Urothelium cell line (cell line): ENCODE results near the gene NGB.
A peak's percentile ranks its signal among the peaks of the same experiment; 100 is the strongest.
"Not testable (repeated sequence)": the region's sequence is repeated elsewhere in the genome, so short reads cannot be mapped to it uniquely, and the experiment has no call there.

Source experiments
- DNase-seq: peaks from one replicate; pipeline ENCODE4 v3.0.0; 2011; ENCODE audit warnings: low spot score, mixed read lengths
- FAIRE-seq: peaks from 2 replicates; lab custom pipeline; 2011; peaks lifted over from hg19 to GRCh38; lab: Jason Lieb, UNC

Gene NGB

DNA sequence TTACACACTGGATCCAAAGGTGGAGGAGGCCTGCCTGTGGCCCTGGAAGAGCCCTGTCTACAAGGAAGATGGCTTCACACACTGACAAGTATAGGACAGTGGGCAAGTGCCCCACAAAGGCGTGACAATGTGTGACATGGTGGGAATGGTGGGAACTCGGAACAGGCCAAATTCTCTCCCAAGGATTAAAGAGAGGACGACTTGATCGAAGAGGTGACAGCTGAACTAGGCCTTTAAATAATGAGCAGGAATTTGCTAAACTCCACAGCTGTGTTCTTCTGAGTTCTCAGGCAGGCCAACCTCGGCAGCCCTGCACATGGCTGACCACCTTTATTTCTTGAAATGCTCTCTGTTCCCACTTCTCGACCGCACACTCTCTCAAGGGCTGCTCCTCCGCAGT is 25.9 kb upstream of the NGB start:
- no peak for DNase-seq
- no peak for FAIRE-seq

DNA sequence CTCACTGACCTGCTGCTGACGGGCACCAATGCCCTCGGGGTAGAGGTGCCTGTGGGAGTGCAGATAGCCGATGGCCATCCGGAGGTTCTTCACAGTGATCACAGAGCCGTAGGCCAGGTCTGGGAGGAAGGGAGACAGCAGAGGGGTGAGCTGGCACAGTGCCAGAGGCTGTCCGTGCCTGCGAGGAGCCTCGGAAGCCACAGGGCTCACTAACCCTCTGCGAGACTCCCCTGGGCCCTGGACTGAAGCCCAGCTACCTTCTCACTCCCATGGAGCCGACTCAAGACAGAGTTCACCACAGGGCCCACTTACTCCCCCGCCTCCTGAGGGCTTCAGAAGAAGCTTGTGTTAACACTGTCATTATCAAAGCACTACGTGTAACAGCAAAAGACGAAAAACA is 25.1 kb upstream of the NGB start:
- DNase-seq: no peak
- no peak for FAIRE-seq

DNA sequence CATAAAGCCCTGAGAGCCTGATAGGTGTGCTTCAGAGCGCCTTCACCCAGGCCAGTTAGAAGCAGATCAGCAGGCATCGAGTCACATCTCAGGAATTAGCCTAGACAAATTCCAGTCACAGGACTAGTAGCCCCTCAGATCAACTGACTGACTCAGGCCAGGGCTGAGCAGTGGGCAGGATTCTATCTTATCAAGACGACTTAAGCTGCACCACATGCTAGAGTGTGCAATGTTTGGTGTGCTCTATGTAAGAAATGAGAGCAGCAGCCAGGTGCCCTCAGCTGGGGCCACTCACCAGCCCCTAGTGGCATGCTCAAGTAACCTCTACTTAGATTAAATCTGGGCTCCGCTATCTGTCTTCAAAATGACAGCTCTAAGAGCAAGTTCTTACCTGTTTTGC is 19.7 kb upstream of the NGB start:
- no peak for FAIRE-seq
- DNase-seq: no peak

DNA sequence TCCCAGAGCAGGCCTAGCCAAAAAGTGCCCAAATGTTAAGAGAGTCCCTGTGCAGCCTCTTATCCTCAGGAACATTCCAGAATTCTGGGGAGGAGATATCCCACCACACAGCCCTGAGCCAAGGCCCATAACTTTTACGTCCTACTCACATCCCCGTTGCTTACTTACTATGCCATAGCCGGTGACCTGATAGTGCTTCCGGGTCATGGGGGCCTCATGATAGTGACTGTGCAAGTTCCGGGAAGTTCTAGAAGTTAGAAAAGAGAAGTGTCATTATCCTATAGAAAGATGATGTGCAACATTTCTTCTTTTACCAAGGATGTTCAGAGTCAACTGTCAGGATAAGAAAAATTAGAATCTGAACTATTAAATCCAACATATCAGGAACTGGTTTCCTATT is 15.6 kb upstream of the NGB start:
- FAIRE-seq: no peak

DNA sequence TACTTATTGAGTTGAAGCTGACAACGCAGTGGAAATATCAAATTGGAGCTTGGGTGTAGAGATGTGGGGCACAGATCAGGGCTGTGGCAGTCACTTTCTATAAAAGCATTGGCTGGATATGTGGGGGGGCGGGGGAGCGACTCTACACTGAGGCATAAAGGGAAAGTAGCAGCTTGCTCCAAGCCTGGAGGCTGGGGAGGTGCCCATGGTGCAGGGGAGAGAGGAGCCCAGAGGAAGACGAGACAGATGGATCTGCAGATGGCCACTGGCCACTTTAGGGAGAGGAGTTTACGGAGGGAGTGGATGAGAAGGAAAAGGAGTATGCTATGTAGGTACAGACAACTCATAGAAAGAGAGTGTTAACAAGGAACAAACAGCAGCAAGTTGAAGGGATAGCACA is 13.5 kb upstream of the NGB start:
- no peak for DNase-seq
- FAIRE-seq: no peak

More for the DNA sequence above, 15.6 kb upstream of the NGB start:
- DNase-seq: no peak

DNA sequence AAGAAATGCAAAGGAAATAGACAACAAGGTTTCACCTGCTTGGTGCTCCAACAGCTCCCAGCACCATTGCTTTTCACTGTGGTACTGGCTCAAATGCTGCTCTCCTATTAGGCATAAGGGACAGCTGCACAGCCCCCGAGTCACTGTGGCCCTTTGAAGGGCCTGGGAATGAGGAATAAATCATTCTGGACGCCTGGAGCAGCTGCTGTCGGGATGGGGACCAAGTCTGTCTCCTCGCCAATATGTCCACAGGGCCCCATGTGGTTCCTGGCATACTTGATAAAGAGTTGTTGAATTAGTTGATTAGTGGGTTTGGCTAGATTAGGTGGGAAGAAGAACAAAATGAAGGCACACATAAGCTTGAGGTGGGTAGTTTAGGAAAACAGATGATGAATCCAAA is 13.1 kb upstream of the NGB start:
- FAIRE-seq: no peak
- no peak for DNase-seq

DNA sequence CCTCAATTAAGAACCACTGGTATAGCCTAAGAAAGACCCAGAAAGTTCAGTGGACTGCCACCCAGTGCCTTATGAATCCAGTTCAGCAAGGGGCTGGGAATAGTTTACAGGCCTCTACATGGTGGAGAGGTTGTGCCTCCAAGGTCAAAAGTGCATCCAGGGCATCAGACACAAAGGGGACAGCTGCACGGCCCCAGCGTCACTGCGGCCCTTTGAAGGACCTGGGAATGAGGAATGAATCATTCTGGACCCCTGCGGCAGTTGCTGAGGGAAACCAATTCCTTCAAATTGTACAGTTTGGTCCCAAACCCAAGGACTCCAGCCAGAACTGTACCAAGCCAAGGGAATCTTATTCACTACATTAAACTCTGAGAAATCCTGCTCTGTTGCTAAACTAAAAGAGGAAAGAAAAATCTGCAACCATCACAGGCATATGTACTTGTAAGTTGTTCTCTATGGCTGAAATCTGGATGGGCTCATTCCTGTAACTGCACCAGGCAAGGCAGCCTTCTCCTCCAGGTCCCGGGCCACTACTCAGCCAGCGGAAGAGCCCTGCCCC is 10.9 kb upstream of the NGB start:
- no peak for FAIRE-seq

DNA sequence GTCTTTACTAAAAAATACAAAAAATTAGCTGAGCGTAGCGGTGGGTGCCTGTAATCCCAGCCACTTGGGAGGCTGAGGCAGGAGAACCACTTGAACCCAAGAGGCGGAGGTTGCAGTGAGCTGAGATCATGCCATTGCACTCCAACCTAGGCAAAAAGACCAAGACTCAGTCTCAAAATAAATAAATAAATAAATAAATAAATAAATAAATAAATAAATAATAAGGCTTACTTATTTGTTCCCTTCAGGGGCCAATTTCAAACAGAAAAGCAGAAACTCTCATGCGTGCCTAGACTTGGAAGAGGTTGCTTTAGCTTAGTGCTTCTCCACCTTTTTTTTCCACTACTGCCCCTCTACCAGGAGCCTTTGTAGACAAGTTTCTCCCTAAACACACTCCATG is 9.9 kb upstream of the NGB start:
- not testable (repeated sequence) for DNase-seq, FAIRE-seq

More for the DNA sequence above, 10.9 kb upstream of the NGB start:
- no peak for DNase-seq

DNA sequence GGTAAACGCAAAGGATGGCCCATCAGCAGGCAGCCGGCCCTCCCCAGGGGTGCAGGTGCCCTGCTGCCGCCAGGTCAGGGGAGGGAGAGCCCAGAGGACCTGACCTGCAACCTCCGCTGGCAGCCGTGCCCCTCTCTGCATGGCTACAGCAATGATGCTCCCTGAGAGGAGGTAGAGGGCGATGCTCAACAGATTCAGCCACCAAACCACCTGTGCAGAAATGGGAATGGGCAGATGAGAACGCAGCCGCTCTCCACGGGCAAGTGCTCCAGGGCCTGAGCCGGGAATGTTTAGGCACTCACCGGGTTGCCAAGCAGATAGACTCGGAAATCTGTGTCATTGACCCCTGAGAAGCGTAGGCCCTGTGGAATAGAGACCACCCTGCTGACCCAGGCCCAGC is 8.7 kb upstream of the NGB start:
- no peak for FAIRE-seq

DNA sequence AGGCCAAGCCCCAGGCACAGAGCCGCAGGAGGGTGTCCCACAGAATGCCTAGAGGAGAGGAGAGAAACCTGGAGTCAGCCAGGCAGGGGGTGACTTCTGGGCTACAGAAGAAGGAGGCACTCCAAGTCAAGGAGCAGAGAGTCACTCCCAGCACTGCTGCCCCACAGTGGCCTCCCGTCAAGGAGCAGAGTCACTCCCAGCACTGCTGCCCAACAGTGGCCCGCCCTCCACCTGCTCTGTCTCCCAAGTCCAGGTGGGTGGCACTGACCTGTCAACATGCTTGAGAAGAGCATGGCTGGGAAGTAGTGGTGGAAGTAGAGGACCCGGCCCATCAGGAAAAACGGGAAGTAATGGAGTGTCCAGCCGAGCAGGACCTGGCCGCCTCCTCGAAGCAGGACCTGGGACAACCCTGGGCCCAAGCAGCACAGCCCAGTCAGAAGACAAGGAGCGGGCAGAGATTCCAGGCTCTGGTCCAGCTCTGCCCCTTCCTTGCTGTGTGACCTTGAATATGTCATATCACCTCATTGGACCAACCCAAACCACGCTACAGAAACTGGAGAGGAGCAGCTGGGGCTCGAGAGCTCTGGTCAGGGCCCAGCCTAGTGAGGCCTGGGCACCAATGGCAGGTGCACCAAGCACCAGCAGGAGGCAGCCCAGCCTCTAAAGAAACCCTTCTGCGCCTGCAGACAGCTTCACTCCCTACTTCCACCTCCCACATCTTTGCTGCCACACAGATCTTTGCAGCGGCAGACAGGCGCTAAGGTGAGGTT is 7.6 kb upstream of the NGB start:
- FAIRE-seq: no peak
- DNase-seq: no peak

More for the DNA sequence above, 8.7 kb upstream of the NGB start:
- DNase-seq: no peak

DNA sequence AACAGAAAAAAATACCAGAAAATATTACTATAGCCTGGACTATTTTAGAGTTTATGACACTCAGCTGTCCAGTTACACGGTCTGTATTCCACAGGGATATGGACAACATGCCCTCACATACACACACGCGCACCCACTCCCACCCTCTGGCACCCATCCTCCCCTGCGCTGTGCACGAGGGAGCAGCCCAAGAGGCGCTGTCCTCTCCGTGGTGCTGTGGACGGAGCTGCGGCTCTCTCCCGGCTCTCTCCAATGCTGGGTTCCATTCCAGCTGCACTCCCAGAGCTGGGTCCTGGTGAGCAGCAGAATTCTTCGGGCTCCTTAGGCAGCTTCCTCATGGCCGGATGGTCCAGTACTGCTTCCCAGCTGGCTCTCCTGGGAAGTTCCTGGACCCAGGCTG is 6.0 kb upstream of the NGB start:
- FAIRE-seq (no peak), DNase-seq (no peak)

DNA sequence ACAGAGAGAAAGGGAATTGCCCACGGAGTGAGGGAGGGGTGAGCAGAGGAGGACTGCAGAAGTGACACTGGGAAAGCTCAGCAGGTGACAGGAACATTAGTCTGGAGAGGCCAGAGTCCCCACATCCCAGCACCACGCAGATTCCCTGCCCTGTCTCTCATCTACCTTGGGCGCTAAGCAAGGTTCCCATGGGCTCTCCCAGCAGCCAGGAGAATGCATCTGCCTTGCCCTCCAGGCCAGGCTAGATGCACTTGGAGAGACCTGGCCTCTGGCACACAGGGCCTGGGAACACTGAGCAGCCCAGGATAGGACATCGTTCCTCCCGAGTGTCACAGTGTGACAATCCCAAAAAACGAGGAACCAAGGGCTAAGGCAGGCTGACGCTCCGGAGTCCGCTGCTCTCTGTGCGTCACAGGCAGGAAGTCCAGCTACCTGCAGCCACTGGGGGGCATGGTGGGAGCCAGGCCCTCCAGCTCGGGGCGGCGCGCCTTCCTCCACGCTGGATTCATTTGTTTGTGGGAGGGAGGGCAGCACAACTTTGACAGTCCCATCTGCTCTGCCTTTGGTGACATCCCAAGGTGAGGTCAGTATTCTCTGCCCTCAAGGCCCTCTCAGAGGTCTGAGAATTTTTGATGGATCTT is 5.4 kb upstream of the NGB start:
- FAIRE-seq (peak; percentile 27), DNase-seq (no peak)

DNA sequence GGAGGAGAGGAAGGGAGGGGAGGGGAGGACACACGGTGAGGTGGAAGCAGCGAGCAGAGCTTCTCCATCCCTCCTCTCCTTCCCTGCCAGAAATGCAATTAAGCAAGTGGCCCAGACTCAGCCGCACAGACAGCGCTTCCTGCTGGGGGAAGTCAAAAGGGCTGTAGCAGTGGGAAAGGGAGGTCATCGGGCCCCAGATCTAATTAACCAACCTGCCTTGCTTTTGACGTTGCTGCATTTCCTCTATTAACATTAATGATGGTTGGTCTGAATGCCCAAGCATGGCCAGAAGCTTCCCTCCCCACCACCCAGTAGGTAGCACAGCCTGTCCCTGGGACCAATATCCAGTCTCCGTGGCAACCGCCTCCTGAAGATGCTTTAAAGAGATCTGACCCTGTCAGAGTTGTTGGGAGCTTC is 4.6 kb upstream of the NGB start:
- FAIRE-seq (no peak), DNase-seq (no peak)

DNA sequence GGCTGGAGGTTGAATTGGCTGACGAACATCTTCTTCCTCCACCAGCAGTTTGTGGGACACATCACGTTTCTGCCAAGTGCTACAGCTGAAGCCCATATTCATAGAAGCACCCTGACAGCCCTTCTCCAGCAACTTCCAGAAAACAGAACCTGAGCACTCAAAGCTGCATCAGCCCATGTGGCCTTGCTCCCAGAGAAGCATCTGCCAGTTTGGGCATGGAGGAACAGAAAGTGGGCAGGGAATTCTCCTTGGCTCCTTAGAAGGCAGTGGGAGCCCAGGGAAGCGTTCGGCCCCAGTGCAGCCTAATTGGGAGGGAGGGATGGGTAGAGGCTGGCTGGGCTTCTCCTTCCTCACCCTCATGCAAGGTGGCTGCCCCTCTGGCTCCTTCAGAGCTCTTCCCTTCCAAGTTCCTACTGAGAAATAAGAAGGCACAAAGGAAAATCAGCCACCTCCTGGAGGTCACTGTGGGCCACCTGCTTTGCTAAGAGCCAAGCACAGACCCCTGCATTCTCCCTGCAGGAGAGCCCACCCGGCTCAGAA is 4.1 kb upstream of the NGB start:
- no peak for DNase-seq
- no peak for FAIRE-seq

DNA sequence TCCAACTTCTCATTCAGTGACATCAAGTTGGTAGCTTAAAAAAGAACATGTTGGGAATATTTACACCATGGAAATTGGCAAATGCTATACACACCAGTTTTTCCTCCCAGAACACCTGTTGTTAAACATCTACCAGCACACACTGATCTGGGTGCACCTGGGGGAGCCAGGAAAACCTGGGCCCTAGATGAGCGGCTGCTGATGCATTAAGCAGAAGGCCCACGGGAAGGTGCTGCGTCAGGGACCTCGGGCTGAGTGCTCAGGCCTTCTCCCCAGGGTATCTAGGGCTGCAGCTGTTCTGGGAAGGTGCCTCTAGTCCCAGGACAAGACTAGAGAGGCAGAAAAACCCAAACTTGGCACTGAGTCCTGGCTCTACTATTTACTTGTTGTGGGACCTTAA is 2.8 kb upstream of the NGB start:
- no peak for FAIRE-seq

DNA sequence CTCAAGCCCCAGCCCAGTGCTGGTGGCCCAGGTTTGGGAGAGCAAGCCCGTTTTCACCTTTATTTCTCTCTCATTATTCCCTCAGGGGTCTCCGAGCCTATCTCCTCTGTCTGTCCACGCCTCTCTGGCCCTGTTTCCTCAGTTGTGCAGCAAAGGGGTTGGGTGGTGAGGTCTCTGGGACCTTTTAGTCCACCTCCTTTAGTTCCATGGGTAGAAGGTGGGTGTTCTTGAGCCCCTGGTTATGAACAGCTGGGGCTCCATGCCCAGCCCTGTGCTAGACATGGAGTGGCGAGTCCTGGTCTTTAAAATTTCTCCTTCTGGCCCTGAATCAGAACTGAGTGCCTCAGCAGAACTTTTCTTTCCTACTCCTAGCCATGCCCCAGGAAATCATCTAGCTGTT is 1.3 kb upstream of the NGB start:
- FAIRE-seq (no peak), DNase-seq (no peak)

More for the DNA sequence above, 2.8 kb upstream of the NGB start:
- DNase-seq: no peak

DNA sequence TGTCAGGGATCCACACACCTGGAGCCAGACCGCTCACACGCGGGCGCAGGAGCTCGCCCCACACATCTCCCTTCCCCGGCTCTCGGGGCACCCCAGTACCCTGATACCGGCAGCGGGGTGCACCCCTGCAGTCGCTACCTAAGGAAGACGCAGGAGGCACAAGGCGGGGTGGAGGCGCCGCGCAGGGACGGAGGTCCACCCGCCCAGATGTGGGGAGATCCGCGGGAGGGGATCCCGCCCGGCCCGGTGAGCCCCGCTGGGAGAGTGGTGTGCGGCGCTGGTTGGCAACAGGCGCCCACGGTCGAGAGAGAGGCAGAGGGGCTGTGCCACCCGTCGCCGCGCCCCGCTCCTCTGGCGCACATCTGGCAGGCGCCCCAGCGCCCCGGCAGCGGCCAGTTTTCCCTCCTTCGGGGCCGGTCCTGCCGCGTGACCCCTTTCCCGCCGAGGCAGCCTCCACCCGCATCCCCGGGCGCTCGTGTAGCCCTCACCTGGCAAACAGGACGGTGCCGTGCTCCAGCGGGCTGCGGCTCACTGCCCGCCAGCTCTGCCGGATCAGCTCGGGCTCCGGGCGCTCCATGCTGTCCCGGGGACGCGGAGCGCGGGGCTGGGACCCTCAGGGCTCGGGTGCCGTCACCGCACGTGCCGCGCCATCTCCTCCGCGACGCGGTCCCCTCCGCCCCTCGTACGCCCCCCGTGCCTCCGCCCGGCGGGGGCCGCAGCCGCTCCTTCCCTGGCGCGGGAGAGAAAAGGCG is 469 bp downstream of the NGB start:
- FAIRE-seq: no peak
- no peak for DNase-seq

DNA sequence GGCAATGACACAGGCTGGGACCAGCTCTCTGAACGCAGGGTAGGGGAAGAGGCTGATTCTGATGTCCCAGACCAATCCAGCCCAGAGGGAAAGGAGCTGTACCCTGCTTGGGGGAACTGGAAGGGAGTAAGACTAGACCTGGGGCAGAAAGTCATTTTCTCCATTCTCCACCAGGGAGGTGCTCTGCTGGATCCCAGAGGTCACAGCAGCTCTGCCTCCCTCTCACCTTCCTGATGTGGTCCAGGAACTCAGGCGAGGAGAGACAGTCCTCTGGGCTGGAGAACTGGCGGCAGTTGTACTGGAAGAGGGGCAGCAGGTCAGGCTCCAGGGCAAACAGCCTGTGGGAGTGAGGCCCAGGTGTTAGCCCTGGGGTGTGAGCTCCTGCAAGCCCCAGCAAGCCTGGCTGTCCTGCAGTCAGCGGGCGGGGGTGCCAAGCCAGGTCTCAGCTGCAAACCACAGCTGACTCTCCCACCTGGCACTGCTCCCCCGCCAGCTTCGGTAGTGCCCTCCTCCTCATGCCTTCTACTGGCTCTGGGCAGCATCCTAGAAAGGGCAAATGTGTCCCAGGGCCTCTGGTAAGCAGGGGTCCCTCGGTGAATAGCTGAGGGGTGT is 1.9 kb downstream of the NGB start:
- DNase-seq: no peak
- peak; percentile 9 for FAIRE-seq

DNA sequence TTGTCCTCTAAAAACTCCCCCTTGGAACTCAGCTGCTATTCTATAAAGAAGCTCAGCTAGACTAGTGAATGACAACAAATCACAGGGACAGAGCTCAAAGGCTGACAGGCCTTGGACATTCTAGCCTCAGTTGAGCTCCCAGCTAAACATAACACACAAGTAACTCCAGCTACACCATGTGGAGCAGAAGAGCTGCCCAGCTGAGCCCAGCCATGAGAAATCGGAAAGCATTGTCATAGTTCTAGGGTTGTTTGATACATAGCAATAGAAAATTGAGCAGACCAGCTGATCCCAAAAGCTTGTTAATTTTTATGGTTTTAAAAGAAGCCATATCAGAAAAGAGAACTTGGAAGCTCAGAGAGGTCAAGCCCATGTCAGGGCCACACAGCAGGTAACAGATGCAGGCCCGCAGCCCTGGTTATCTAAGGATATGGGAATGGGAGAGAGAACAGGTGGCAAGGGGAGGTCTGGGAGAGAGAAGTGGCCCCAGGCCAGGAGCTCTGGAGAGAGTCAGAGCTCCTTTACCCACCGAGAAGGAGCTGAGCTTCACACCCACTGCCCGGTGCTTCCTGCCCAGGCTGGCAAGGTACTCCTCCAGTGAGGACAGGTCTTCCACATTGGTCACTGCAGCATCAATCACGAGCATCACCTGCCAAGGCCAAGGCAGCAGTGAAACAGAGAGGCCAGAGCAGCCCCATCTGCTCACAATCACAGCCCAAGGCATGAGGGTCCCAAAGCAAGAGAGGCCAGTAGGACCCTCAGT is 2.9 kb downstream of the NGB start:
- DNase-seq: no peak
- FAIRE-seq: no peak

DNA sequence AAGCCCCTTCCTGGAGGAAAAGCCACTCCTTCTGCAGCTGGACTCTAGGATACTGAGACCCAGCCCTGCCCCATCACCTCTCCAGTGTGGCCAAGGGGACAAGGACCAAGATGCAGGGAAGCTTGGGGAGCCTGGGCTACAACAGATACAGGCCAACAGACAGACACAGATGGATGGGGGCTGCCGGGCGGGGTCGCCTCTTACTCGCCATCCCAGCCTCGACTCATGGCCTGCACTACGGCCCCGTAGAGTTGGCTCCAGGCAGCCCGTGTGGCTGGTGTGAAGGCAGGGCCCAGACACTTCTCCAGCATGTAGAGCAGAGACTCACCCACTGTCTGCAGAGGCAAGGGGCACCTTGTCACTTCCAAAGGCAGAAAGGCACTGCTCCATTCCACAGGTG is 4.7 kb downstream of the NGB start:
- no peak for DNase-seq
- no peak for FAIRE-seq
